ENCODE measurements around the gene BPIFB6.

Gene BPIFB6

GRCh38 chr20:33016581-33017109 lies 14.8 kb upstream of the BPIFB6 start:
- DNase-seq (ENCODE audit: low spot score) = no peak

- no peak for DNase-seq (ENCODE audit: low spot score)
Observed at GRCh38 chr20:33017542-33017941, 13.9 kb upstream of the BPIFB6 start.

GRCh38 chr20:33018169-33018931 lies 13.1 kb upstream of the BPIFB6 start:
- DNase-seq (ENCODE audit: low spot score) = no peak

GRCh38 chr20:33019465-33020277 lies 11.8 kb upstream of the BPIFB6 start:
- DNase-seq (ENCODE audit: low spot score) = no peak

- no peak for DNase-seq (ENCODE audit: low spot score)
Observed at GRCh38 chr20:33020278-33021161, 10.9 kb upstream of the BPIFB6 start.

GRCh38 chr20:33021879-33022278 lies 9.6 kb upstream of the BPIFB6 start:
- DNase-seq (ENCODE audit: low spot score) = no peak

GRCh38 chr20:33022289-33022688 lies 9.2 kb upstream of the BPIFB6 start:
- no peak for DNase-seq (ENCODE audit: low spot score)

GRCh38 chr20:33022694-33023438 lies 8.6 kb upstream of the BPIFB6 start:
- DNase-seq (ENCODE audit: low spot score) = no peak

GRCh38 chr20:33023439-33024242 lies 7.8 kb upstream of the BPIFB6 start:
- no peak for DNase-seq (ENCODE audit: low spot score)

- no peak for DNase-seq (ENCODE audit: low spot score)
Observed at GRCh38 chr20:33024243-33024560, 7.2 kb upstream of the BPIFB6 start.

- no peak for DNase-seq (ENCODE audit: low spot score)
Observed at GRCh38 chr20:33024609-33025317, 6.7 kb upstream of the BPIFB6 start.

- no peak for DNase-seq (ENCODE audit: low spot score)
Observed at GRCh38 chr20:33025318-33025876, 6.1 kb upstream of the BPIFB6 start.

GRCh38 chr20:33026072-33026778 lies 5.2 kb upstream of the BPIFB6 start:
- no peak for DNase-seq (ENCODE audit: low spot score)

GRCh38 chr20:33026779-33027759 lies 4.4 kb upstream of the BPIFB6 start:
- no peak for DNase-seq (ENCODE audit: low spot score)

GRCh38 chr20:33027769-33028751 lies 3.4 kb upstream of the BPIFB6 start:
- DNase-seq (ENCODE audit: low spot score) = no peak

- DNase-seq (ENCODE audit: low spot score) = no peak
Observed at GRCh38 chr20:33028875-33029274, 2.6 kb upstream of the BPIFB6 start.

GRCh38 chr20:33030076-33030475 lies 1.4 kb upstream of the BPIFB6 start:
- DNase-seq (ENCODE audit: low spot score) = no peak
